Measurements from ENCODE around the gene ZNF774. TPM values are rescaled to one million over a fixed set of nuclear protein-coding genes. Genes with fewer than 3 reads are reported as not detected.
"Not testable (repeated sequence)": the region's sequence is repeated elsewhere in the genome, so short reads cannot be mapped to it uniquely, and the experiment has no call there.

ZNF774 gene
- 1 to 10 TPM in 2 of 4 donors, under 1 TPM in 2; 0.66 to 2.9 (median 1.2) TPM for total RNA-seq

GRCh38 chr15:90352107-90352893 is at the start of gene ZNF774:
Gene ZNF774, plus strand, starts transcription at chr15:90352284. Its CDS starts 2,377 bp downstream, at chr15:90354661.
- H3K27me3 ChIP-seq: no peaks in the 10 kb centered on the region
- peak in 1 of 2 donors; percentile 38 for TF ChIP-seq EP300 (IDR thresholded peaks at IDR 0.05)
- TF ChIP-seq POLR2A (IDR thresholded peaks at IDR 0.05): peak in 1 of 2 donors; percentile 41
- TF ChIP-seq CTCF (IDR thresholded peaks at IDR 0.05): peak in 1 of 5 experiments; percentile 24
- H3K4me3 ChIP-seq: peak within 1 kb of the TSS; percentile 58 to 97 (median 88)
- 1% methylated on average over 26 to 51 of the region's 53 CpGs for WGBS, 2 donors
- peaks cover 0 to 11% (median 2%) of the 10 kb centered on the region in 4 donors for H3K4me1 ChIP-seq
- no peaks in the 10 kb centered on the region for H3K9me3 ChIP-seq
- peak; percentile 76 to 91 for DNase-seq (ENCODE audit: low spot score in 2 of 2)
- peaks cover 0 to 4% (median 0%) of the 10 kb centered on the region in 3 donors for H3K36me3 ChIP-seq
- H3K27ac ChIP-seq: peak within 1 kb of the TSS in 3 of 4 donors; percentile 47 to 78 (median 67)

GRCh38 chr15:90305355-90305754 is 46.7 kb upstream of the ZNF774 start:
- H3K9me3 ChIP-seq; H3K27ac ChIP-seq; DNase-seq (ENCODE audit: low spot score in 2 of 2); H3K27me3 ChIP-seq; H3K4me3 ChIP-seq; H3K36me3 ChIP-seq: not testable (repeated sequence)
- H3K4me1 ChIP-seq: peaks cover 0 to 28% (median 10%) of the 10 kb centered on the region in 4 donors
- 82 to 87% methylated on average over 14 of the region's 14 CpGs for WGBS, 2 donors

- Histone ChIP-seq H3K4me3 (no peak overlapping the region), H3K27me3 (no peaks in the 10 kb centered on the region), H3K4me1 (peaks cover 0 to 26% (median 10%) of the 10 kb centered on the region in 4 donors), H3K27ac (peak overlapping the region in 1 of 4 donors; percentile 65), H3K9me3 (no peaks in the 10 kb centered on the region), H3K36me3 (no peaks in the 10 kb centered on the region)
- no peak for TF ChIP-seq CTCF (IDR thresholded peaks at IDR 0.05)
- no peak for TF ChIP-seq POLR2A (IDR thresholded peaks at IDR 0.05)
- no peak for TF ChIP-seq EP300 (IDR thresholded peaks at IDR 0.05)
- no peak for DNase-seq (ENCODE audit: low spot score in 2 of 2)
- WGBS, 2 donors: 68 to 73% methylated on average over 3 of the region's 3 CpGs
These were observed 46.2 kb upstream of the ZNF774 start for GRCh38 chr15:90305932-90306331.

- Histone ChIP-seq H3K27me3 (no peaks in the 10 kb centered on the region), H3K4me3 (no peak overlapping the region), H3K9me3 (no peaks in the 10 kb centered on the region), H3K36me3 (no peaks in the 10 kb centered on the region), H3K27ac (peak overlapping the region in 2 of 4 donors; percentile 65 to 66), H3K4me1 (peaks cover 0 to 20% (median 7%) of the 10 kb centered on the region in 4 donors)
- no peak for DNase-seq (ENCODE audit: low spot score in 2 of 2)
- TF ChIP-seq POLR2A (IDR thresholded peaks at IDR 0.05) (no peak), CTCF (IDR thresholded peaks at IDR 0.05) (no peak), EP300 (IDR thresholded peaks at IDR 0.05) (no peak)
- WGBS, 2 donors: 24 to 27% methylated on average over 6 of the region's 6 CpGs
These were observed 45.5 kb upstream of the ZNF774 start for GRCh38 chr15:90306560-90306959.

GRCh38 chr15:90307661-90308060 is 44.4 kb upstream of the ZNF774 start:
- Histone ChIP-seq H3K9me3 (no peaks in the 10 kb centered on the region), H3K36me3 (no peaks in the 10 kb centered on the region), H3K27ac (no peak overlapping the region), H3K27me3 (no peaks in the 10 kb centered on the region), H3K4me3 (no peak overlapping the region), H3K4me1 (peaks cover 0 to 15% (median 6%) of the 10 kb centered on the region in 4 donors)
- no peak for DNase-seq (ENCODE audit: low spot score in 2 of 2)
- no peak for TF ChIP-seq CTCF (IDR thresholded peaks at IDR 0.05)
- no peak for TF ChIP-seq EP300 (IDR thresholded peaks at IDR 0.05)
- TF ChIP-seq POLR2A (IDR thresholded peaks at IDR 0.05): no peak
- WGBS, 2 donors: 90 to 100% methylated on average over 2 of the region's 2 CpGs
